ENCODE results near the gene C15orf40.

GRCh38 chr15:83014205-83014653, 2.8 kb upstream of the C15orf40 start:
- no peak for TF ChIP-seq GATA2 (IDR thresholded peaks at IDR 0.05; ENCODE audit: low read depth, low read length)
- no peak for TF ChIP-seq GATA3 (IDR thresholded peaks at IDR 0.05; ENCODE audit: low read depth, low read length)
